GM23248 (cell line): ENCODE measurements around the gene ACSM6. TPM values are rescaled to one million over a fixed set of nuclear protein-coding genes. Genes with fewer than 3 reads are reported as not detected.

Source experiments
- DNase-seq: peaks from one replicate; pipeline ENCODE4 v3.0.0-alpha.2; 2015
- H2AFZ ChIP-seq: fragments of 200-600 bp; sonication (generic); 2 replicates; pipeline ENCODE4 v1.6.1; 2016; ENCODE audit warnings: antibody characterized with exemption
- H3F3A ChIP-seq: fragments of 200-600 bp; sonication (generic); 2 replicates; pipeline ENCODE4 v1.6.1; 2016; ENCODE audit warnings: mild to moderate bottlenecking, antibody characterized with exemption, mixed run types; ENCODE audit not compliant: insufficient read depth
- H3K27ac ChIP-seq: fragments of 200-600 bp; sonication (generic); 2 replicates; pipeline ENCODE4 v1.5.1; 2016; ENCODE audit warnings: mild to moderate bottlenecking
- H3K27me3 ChIP-seq: fragments of 200-600 bp; sonication (generic); replicated peaks from 2 replicates; pipeline ENCODE4 v1.6.1; 2016; ENCODE audit warnings: mild to moderate bottlenecking; ENCODE audit not compliant: insufficient read depth
- H3K36me3 ChIP-seq: fragments of 200-600 bp; sonication (generic); 2 replicates; pipeline ENCODE4 v1.6.1; 2016; ENCODE audit warnings: low read depth, mild to moderate bottlenecking
- H3K4me1 ChIP-seq: fragments of 200-600 bp; sonication (generic); 2 replicates; pipeline ENCODE4 v1.6.1; 2016; ENCODE audit warnings: mild to moderate bottlenecking; ENCODE audit not compliant: insufficient read depth
- H3K4me2 ChIP-seq: fragments of 200-600 bp; sonication (generic); one replicate; pipeline ENCODE4 v1.6.1; 2016; ENCODE audit warnings: mild to moderate bottlenecking; ENCODE audit not compliant: unreplicated experiment
- H3K4me3 ChIP-seq: fragments of 200-600 bp; sonication (generic); 2 replicates; pipeline ENCODE4 v1.5.1; 2016; ENCODE audit warnings: mild to moderate bottlenecking
- H3K79me2 ChIP-seq: fragments of 200-600 bp; sonication (generic); 2 replicates; pipeline ENCODE4 v1.6.1; 2016; ENCODE audit warnings: mild to moderate bottlenecking; ENCODE audit not compliant: insufficient read depth
- H3K9ac ChIP-seq: fragments of 200-600 bp; sonication (generic); 2 replicates; pipeline ENCODE4 v1.6.1; 2016; ENCODE audit warnings: mild to moderate bottlenecking
- H3K9me2 ChIP-seq: fragments of 200-600 bp; sonication (generic); 2 replicates; pipeline ENCODE4 v1.6.1; 2016; ENCODE audit warnings: mixed run types, mild to moderate bottlenecking, moderate library complexity; ENCODE audit not compliant: insufficient read depth
- H3K9me3 ChIP-seq: fragments of 200-600 bp; sonication (generic); one replicate; pipeline ENCODE4 v1.6.1; 2017; ENCODE audit warnings: low read depth
- H4K20me1 ChIP-seq: fragments of 200-600 bp; sonication (generic); 2 replicates; pipeline ENCODE4 v1.6.0; 2016; ENCODE audit not compliant: insufficient read depth
- EZH2 ChIP-seq: fragments of 200-600 bp; sonication (generic); IDR thresholded peaks from 2 replicates; pipeline ENCODE4 v1.6.1; 2018; ENCODE audit warnings: antibody characterized with exemption, mild to moderate bottlenecking; ENCODE audit not compliant: insufficient read depth, poor library complexity, severe bottlenecking
- EZH2phosphoT487 ChIP-seq: fragments of 200-600 bp; sonication (generic); IDR thresholded peaks from 2 replicates; pipeline ENCODE4 v1.6.1; 2018; ENCODE audit warnings: antibody characterized with exemption, moderate library complexity, mild to moderate bottlenecking, low read depth; ENCODE audit not compliant: insufficient read depth
- WGBS, 2 experiments: methylation state at CpG; one replicate each; pipeline ENCODE4 v1.1.6; 2015 to 2017; ENCODE audit warnings: low lambda C conversion rate in 2 of 2, low coverage in 1 of 2; ENCODE audit errors: missing lambda C conversion rate in 2 of 2; 5-methylcytosine and 5-hydroxymethylcytosine counted together
- in situ Hi-C: fragments of 300-500 bp; cut with MboI; formaldehyde crosslinking; loops from 2 replicates; pipeline ENCODE4 v1.15.0; 2020
- polyA plus RNA-seq: library from polyadenylated mRNA; unstranded; fragments of >200 nt; fragmentation: Nextera tagmentation; extraction: Ambion mirVana; gene quantifications from 2 replicates; pipeline ENCODE4 v1.2.1, GENCODE V29; 2016
- total RNA-seq: library from RNA; depleted of rRNA; stranded (reverse); fragments of >200 nt; shearing (Covaris generic); gene quantifications from 2 replicates; pipeline ENCODE4 v1.2.3, GENCODE V29; 2014

The ACSM6 gene
- total and polyA plus RNA-seq, 2 experiments from 2014 or later, result 0.08 TPM; not detected in 1

DNA sequence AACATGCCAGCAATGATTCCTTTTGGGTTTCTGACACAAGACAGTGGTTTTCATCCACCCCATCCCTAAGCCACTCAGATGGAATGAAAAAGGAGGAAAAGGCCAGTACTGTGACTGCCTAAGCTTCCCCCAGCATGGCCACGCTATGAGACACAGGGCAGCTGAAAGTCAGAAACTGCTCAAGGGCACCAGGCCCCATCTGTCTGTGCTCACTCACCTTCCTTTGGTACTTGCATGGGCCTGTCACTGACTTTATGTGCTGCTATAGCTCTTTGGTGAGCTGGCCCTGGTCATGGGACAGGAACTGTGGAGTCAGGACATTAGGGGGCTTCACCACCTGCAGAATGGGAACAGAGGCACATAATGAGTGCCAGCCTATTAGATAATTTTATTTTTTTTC, 21.2 kb upstream of the ACSM6 start:
- Histone ChIP-seq H3K9ac (no peak overlapping the region), H3K27ac (no peak overlapping the region), H3K27me3 (no peaks in the 10 kb centered on the region), H4K20me1 (no peaks in the 10 kb centered on the region), H3K4me2 (no peak overlapping the region), H3F3A (no peaks in the 10 kb centered on the region), H3K36me3 (no peaks in the 10 kb centered on the region), H3K4me3 (no peak overlapping the region), H3K79me2 (no peaks in the 10 kb centered on the region), H3K4me1 (no peaks in the 10 kb centered on the region), H2AFZ (no peak overlapping the region), H3K9me2 (no peaks in the 10 kb centered on the region), H3K9me3 (no peaks in the 10 kb centered on the region)
- no peak for TF ChIP-seq EZH2phosphoT487
- no peak for TF ChIP-seq EZH2
- no peak for DNase-seq
- in situ Hi-C loops, result no loop called here
- 57 to 63% methylated on average over 1 of the region's 1 CpG for WGBS, 2 experiments

DNA sequence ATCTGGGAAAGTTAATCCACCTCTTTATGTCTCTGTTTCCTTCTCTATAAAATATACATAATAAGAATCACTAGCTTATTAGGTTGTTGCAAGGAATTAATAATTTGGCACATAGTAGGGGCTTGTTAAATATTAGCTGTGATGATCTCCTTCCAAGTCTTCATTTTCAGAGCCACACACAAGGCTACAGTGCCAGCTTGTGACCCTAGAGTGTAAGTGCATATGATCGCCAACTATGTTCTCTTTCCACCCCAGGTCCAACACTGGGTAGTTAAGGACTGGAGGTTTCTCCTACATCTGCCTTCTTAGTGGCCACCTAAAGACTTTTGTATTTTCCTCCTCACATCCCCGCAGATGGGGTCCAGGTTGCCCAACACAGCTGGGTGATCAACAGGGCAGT, 17.9 kb upstream of the ACSM6 start:
- Histone ChIP-seq H3K27me3 (no peaks in the 10 kb centered on the region), H3F3A (no peaks in the 10 kb centered on the region), H3K27ac (no peak overlapping the region), H3K79me2 (no peaks in the 10 kb centered on the region), H4K20me1 (no peaks in the 10 kb centered on the region), H3K9ac (no peak overlapping the region), H3K4me3 (no peak overlapping the region), H3K9me3 (no peaks in the 10 kb centered on the region), H3K36me3 (no peaks in the 10 kb centered on the region), H3K4me1 (no peaks in the 10 kb centered on the region), H3K9me2 (no peaks in the 10 kb centered on the region), H2AFZ (no peak overlapping the region), H3K4me2 (no peak overlapping the region)
- WGBS, 2 experiments, result 40 to 49% methylated on average over 2 of the region's 2 CpGs
- no peak for DNase-seq
- in situ Hi-C loops, result no loop called here
- TF ChIP-seq EZH2phosphoT487 (no peak), EZH2 (no peak)

DNA sequence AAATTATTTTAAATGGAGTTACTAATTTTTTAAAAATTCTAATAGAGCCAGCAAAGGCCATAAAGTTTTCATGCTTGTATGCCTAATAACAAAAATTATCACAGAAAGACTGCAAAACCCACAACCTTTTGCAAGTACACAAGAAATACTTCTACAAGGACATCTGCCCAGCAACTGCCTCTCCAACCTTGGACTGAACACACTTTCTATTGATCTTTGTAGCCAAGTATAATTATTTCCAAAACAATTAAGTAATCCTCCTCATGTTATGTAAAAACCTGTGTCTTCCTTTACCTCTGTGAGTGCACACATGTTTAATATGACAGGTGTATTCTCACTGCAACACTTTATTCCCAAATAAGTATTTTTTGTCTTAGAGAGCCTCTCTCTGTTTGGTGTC, 16.6 kb upstream of the ACSM6 start:
- H3F3A ChIP-seq, result no peaks in the 10 kb centered on the region
- no peak for DNase-seq
- H3K4me2 ChIP-seq, result no peak overlapping the region
- no peak overlapping the region for H3K9ac ChIP-seq
- in situ Hi-C loops, result no loop called here
- H3K27me3 ChIP-seq, result no peaks in the 10 kb centered on the region
- H3K36me3 ChIP-seq, result no peaks in the 10 kb centered on the region
- peaks cover 5% of the 10 kb centered on the region for H3K4me1 ChIP-seq
- no peak overlapping the region for H3K4me3 ChIP-seq
- no peaks in the 10 kb centered on the region for H3K9me3 ChIP-seq
- TF ChIP-seq EZH2phosphoT487, result no peak
- TF ChIP-seq EZH2, result no peak
- H4K20me1 ChIP-seq, result no peaks in the 10 kb centered on the region
- no peak overlapping the region for H2AFZ ChIP-seq
- no peak overlapping the region for H3K27ac ChIP-seq
- no peaks in the 10 kb centered on the region for H3K79me2 ChIP-seq
- H3K9me2 ChIP-seq, result no peaks in the 10 kb centered on the region

DNA sequence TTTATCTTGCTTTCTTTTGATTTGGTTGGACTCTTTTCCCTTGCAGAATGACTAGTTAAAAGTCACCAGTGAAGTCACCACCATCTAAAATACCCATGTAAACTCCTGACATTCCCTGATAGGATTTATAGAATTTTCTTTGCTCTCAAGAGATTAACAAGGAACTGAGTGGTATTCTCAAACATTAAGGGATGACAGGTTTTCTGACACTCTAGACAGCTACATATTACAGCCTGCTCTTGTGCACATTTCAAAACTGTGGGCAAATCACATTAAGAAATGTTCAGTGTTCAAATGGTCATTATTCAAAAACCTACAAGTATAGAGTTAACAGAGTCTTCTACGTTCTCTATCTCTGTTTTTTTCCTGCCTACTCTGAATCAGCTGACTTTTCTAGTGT, 15.8 kb upstream of the ACSM6 start:
- no peak for DNase-seq
- no peak overlapping the region for H3K4me3 ChIP-seq
- TF ChIP-seq EZH2phosphoT487, result no peak
- no peak for TF ChIP-seq EZH2

DNA sequence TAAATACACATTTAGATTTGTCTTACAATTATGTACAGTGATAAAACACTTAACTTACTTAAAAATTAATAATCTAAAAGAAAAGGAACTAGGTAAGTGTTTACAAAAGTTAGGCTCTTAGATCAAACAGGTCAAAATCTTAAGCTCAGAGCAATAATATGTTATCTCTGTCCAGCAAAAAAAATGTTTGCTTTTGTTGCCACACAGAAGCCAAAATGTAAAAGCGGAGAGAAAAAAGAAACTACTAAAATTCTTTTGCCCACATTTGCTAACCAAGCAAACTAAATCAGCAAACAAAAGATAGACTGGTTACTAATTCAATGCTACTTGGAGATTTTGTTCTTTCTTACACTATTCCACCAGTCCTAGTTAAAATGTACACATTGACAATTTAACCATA, 15.2 kb upstream of the ACSM6 start:
- no peaks in the 10 kb centered on the region for H3K9me2 ChIP-seq
- no peaks in the 10 kb centered on the region for H3K9me3 ChIP-seq
- H3K27ac ChIP-seq, result no peak overlapping the region
- no peak overlapping the region for H2AFZ ChIP-seq
- H3K4me1 ChIP-seq, result peaks cover 5% of the 10 kb centered on the region
- H3K4me3 ChIP-seq, result no peak overlapping the region
- no peaks in the 10 kb centered on the region for H3K27me3 ChIP-seq
- no peaks in the 10 kb centered on the region for H4K20me1 ChIP-seq
- H3K79me2 ChIP-seq, result no peaks in the 10 kb centered on the region
- no peak for TF ChIP-seq EZH2
- no peak for TF ChIP-seq EZH2phosphoT487
- no peaks in the 10 kb centered on the region for H3K36me3 ChIP-seq
- in situ Hi-C loops, result no loop called here
- H3K4me2 ChIP-seq, result no peak overlapping the region
- no peak overlapping the region for H3K9ac ChIP-seq
- WGBS, 2 experiments, result 92 to 100% methylated on average over 1 of the region's 1 CpG
- DNase-seq, result no peak
- H3F3A ChIP-seq, result no peaks in the 10 kb centered on the region

More for the DNA sequence above, 15.8 kb upstream of the ACSM6 start:
- Histone ChIP-seq H3K4me2 (no peak overlapping the region), H3K9ac (no peak overlapping the region), H3K9me2 (no peaks in the 10 kb centered on the region), H3K27ac (no peak overlapping the region), H3K4me1 (peaks cover 5% of the 10 kb centered on the region), H3K36me3 (no peaks in the 10 kb centered on the region), H2AFZ (no peak overlapping the region), H3K79me2 (no peaks in the 10 kb centered on the region), H4K20me1 (no peaks in the 10 kb centered on the region), H3K9me3 (no peaks in the 10 kb centered on the region), H3F3A (no peaks in the 10 kb centered on the region), H3K27me3 (no peaks in the 10 kb centered on the region)
- WGBS, 2 experiments, result 14 to 15% methylated on average over 1 of the region's 1 CpG
- in situ Hi-C loops, result no loop called here
